NCI-H1105 treated with DMSO at 0.1 percent for 48 hours (cell line): ENCODE results near the gene MAN2A1.
"Not testable (repeated sequence)": the region's sequence is repeated elsewhere in the genome, so short reads cannot be mapped to it uniquely, and the experiment has no call there.

ENCODE experiments used
- DNase-seq: peaks from one replicate; lab custom pipeline; 2025; lab: John Stamatoyannopoulos, UW

The MAN2A1 gene

DNA sequence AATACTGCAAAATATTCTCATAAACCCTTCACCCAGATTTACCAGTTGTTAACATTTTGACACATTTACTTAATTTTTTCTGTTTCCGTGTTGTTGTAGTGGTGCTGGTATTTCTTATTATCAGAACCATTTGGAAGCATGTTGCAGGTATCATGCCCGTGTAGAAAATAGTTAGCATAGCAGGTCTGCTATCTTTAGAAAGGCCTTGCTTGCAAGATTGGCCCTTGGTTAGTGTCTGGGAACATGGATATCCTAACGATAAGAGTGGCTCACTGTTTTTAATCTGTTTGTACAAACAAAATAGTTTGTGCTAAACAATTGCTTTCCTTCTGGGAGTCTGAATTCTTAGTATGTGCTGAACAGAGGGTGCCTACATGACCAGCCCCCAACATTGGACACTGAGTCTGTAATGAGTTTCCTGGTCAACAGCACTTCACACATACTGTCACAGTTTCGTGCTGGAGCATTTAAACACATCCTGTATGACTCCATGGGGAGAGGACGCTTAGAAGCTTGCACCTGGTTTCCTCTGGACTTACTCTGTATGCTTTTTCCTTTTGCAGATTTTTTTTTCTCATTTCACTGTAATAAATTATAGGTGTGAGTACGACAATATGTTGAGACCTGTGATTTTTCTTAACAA is 66.9 kb downstream of the MAN2A1 start:
- no peak for DNase-seq

DNA sequence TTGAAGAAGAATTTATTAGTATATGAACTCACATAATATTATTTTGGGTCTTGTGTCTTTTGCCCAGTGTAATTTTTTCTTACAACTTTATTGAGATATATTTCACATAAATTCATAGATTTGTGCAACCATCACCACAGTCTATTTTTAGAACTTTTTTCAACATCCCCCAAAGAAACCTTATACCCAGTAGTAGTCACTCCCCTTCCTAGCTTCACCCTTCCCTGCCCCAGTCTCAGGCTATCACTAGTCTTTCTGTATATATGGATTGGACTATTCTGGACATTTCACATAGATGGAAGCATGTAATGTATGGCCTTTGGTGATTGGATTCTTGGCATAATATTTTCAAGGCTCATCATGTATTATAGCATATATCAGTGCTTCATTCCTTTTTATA is 67.8 kb downstream of the MAN2A1 start:
- DNase-seq: no peak

GRCh38 chr5:109759306-109759705 is 69.6 kb downstream of the MAN2A1 start:
- no peak for DNase-seq

GRCh38 chr5:109760130-109760529 is 70.4 kb downstream of the MAN2A1 start:
- not testable (repeated sequence) for DNase-seq

- DNase-seq: no peak
These were observed 73.1 kb downstream of the MAN2A1 start for GRCh38 chr5:109762821-109763220.

DNA sequence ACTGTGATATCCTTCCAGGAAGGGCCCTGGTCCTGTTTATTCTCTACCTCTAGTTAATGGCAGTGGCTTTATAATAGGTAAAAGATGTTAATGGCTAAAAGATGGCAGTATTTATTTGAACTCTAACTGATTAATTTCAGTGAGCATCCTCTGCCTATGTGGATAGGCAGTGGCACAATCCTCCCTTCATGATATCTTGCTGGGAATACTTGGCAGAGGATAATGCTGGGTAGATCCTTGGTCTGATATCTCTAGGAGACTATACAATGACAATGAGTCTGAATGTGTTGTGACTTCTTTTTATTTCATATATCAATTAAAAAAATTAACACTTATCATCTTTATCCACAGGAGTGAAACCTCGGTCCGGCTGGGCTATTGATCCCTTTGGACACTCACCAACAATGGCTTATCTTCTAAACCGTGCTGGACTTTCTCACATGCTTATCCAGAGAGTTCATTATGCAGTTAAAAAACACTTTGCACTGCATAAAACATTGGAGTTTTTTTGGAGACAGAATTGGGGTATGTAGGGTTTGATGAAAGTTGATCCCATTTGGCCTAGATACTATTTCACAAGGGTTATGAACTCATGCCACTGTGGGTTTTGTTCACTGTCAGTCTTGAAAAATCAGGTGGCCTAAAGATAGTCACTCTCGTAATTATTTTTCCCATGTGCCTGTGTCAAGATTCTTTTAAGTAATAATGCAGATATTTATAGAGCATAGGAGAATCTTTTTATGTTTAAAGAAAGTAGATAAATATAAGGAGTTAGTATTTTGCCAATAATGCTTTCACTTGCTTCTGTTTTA is 77.7 kb downstream of the MAN2A1 start:
- DNase-seq: no peak

DNA sequence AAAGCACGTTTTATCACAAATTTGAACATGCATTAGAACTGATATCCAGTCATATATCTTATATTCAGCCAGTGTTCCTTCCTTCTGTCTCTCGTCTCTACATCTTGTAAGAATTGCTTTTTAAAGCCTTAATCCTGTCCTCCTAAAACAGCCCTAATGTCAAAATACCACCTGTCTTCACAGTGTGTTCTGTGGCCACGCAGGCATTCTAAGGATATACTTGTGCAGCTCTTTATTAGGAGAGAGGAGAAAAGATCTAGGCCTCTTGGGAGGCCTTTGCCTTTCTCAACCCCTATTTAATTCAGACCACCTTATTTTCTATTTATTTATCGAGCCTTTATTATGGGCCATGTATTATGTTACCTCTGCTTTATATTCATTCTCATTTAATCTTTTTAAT is 78.3 kb downstream of the MAN2A1 start:
- DNase-seq: no peak

GRCh38 chr5:109769597-109770291 is 80.0 kb downstream of the MAN2A1 start:
- no peak for DNase-seq

- no peak for DNase-seq
These were observed 85.4 kb downstream of the MAN2A1 start for GRCh38 chr5:109775130-109775529.

- no peak for DNase-seq
These were observed 89.5 kb downstream of the MAN2A1 start for GRCh38 chr5:109779036-109779735.

GRCh38 chr5:109784687-109785086 is 95.0 kb downstream of the MAN2A1 start:
- DNase-seq: no peak

DNA sequence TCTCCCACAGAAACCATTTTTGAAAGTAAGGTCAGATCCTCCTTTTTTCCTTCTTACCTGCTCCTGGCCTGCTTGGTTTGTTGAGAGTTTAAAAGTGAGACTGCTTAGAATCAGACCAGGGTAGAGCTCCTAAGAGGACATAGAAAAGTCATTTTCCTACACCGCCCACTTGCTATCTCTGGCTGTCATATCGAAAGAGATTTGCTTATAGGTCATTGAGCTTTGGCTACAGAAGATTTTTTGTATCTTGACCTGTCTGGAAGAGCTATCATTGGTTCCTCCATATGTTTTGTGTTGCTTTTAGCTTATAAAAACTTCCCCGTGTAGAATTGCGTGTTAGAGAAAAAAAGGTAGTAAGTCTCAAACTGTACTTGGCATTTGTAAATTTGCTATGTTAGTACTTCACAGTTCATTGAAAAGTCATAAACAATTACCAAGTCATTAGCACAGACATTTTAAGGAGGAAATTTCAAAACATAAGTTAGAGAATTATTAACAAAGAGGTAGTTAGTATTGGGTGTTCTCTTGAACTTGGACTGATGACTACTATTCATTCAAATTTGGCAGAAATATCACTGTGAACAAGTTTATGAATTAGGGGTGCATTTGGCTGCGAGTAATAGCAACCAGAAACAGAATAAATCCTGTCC is 96.6 kb downstream of the MAN2A1 start:
- DNase-seq: no peak

DNA sequence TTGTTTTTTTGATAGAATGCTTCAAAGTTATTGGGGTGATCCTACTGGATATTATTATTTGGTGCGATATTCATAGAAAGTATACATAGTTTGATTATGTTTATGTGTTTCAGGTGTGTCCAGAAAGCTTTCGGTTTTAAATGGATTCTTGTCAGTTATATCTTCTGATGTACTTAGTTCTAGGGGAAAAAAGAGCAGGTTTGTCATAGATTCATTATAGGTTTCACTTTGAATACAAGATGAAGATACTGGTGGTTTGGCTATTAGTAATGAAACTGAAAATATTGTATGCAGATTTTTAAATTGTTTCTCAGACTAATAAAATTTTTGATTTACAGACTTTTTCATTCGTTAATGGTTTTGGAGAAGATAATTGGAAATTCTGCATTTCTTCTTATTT is 98.9 kb downstream of the MAN2A1 start:
- no peak for DNase-seq

- DNase-seq: no peak
These were observed 102.9 kb downstream of the MAN2A1 start for GRCh38 chr5:109792613-109793012.

DNA sequence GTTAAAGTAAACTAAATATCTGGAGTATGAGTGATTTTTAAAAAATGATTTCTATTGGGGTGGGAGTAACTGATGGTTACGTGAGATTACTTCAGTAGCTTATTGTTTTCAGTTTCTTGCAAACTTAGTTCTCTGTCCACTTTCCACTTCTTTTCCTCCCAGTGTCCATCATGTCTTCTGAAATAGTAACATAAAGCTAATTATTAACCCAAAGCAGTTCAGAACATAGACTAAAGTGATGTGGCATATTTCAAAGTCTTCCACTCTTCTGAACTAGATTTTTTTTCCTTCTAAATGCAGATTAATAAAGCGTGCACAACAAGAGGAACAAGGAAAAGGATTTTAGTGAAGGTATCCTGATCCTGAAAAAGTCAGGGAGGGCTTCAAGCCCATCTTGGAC is 114.1 kb downstream of the MAN2A1 start:
- DNase-seq: no peak

DNA sequence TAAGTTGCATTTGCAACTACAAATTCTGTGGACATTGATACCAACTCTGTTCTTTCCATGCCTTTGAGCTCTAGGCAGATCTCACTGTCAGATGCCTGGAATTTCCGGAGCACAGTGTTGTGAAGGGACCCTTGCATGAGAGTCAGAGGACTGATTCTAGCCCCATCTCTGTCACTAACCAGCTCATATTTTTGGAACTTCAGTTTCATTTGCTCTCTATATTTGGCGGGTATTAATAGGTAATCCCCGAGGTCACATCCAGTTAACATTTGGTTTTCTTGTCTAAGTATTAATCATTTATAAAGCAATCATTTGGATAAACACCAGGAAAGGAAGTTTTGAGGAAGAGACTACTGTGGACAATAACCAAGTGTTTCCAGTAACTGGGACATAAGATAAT is 115.7 kb downstream of the MAN2A1 start:
- no peak for DNase-seq

DNA sequence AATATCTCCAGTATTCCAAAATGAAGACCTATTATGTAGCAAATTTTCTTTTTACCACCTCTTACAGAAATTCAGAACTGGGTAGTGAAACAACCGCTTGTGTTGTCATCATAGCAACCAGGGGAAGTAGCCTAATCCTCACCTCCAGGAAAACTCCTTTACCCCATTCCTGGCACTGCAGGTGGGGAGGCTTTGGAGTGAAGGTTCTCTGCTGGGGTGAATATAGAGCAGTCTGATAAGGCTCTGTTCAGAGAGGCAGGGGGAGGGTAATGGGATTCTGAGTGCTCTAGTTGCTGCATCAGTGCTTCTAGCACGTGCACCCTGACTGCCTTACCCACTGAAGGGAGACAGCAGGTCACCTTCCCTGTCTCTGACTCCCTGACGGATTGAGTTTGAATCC is 116.2 kb downstream of the MAN2A1 start:
- no peak for DNase-seq

- DNase-seq: no peak
These were observed 123.0 kb downstream of the MAN2A1 start for GRCh38 chr5:109812698-109813097.

- no peak for DNase-seq
These were observed 127.0 kb downstream of the MAN2A1 start for GRCh38 chr5:109816732-109817131.

DNA sequence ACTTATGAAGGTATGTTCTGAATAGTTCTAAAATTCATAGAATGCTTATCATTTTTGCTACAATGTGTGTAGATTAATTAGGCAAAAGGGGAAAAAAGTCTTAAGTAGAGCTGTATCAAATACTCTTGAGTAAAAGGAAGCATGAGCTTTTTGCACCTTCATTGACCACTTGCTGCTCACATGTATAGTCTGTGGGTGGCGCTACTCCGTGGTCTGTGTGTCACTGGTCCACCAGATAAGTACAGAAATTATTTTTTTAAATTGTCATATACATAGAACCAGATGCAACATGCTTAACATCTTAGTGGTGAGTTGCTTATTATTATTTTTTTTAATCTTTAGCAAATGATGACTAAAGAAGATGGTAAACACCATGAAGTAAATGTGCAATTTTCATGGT is 130.2 kb downstream of the MAN2A1 start:
- DNase-seq: no peak

DNA sequence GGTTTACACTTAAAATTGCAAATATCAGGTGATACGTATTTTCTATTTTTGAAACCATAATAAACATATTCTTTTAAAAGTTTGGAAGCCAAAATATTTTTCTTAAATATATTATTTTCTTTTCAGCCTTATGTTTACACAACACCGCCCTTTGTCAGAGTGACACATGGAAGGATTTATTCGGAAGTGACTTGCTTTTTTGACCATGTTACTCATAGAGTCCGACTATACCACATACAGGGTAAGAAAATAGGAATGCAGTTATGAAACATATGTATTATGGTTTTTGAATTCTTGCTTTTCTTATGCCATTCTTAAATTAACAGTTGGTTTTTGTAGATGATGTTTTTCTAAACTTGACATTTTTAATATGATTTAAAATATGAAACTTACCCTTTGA is 133.9 kb downstream of the MAN2A1 start:
- DNase-seq: no peak

DNA sequence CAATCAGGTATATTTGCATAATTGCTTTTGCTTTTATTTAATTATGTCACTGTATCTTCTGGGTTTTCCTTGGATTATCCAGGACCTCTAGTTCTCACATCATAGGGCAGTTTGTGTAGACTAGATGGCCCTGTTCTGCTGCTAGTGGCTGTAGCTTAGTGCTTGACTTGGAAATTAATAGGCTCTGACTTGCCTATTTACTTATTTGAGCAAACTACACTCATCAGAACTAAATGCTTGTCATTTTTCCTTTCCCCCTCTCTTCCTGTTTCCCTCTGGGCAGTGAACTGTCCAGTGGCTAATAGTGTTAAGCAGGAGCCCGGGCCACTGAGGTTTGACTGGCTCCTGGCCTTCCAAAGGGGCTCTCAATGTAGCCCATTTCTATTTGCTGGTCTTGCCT is 135.7 kb downstream of the MAN2A1 start:
- DNase-seq: no peak
